Activated naive CD8-positive, alpha-beta T cell treated with anti-CD3 and anti-CD28 coated beads, Interleukin-2, amount 10 ng/mL, durations not matched to agents 7 days and 5 days (primary cell): ENCODE results near the gene GMPPA. TPM values are rescaled to one million over a fixed set of nuclear protein-coding genes. Genes with fewer than 3 reads are reported as not detected.
A peak's percentile ranks its signal among the peaks of the same experiment; 100 is the strongest.

Experiments
- ATAC-seq: fragments of 150-1000 bp; cut with Tn5 transposase; one replicate; pipeline ENCODE4 v1.10.0; 2021; ENCODE audit warnings: low read depth, moderate library complexity
- POLR2A ChIA-PET: fragments of 350-600 bp; sonication (Branson Sonifier 250); formaldehyde crosslinking; loops from one replicate; lab custom pipeline; 2021; ENCODE audit warnings: antibody characterized with exemption; lab: Charles Lee
- DNase-seq: peaks from one replicate; pipeline ENCODE4 v3.0.0; 2021
- H3K27ac Mint-ChIP-seq: one replicate; pipeline ENCODE4 v1.8.0; 2022; ENCODE audit warnings: mild to moderate bottlenecking, mixed read lengths
- H3K27me3 Mint-ChIP-seq: one replicate; pipeline ENCODE4 v1.8.0; 2022; ENCODE audit warnings: mild to moderate bottlenecking, moderate library complexity, mixed read lengths
- H3K36me3 Mint-ChIP-seq: one replicate; pipeline ENCODE4 v1.8.0; 2021; ENCODE audit warnings: mild to moderate bottlenecking, mixed read lengths
- H3K4me1 Mint-ChIP-seq: one replicate; pipeline ENCODE4 v1.8.0; 2021; ENCODE audit warnings: mixed read lengths
- H3K4me3 Mint-ChIP-seq: one replicate; pipeline ENCODE4 v1.8.0; 2022; ENCODE audit warnings: mild to moderate bottlenecking, moderate library complexity, mixed read lengths
- H3K9me3 Mint-ChIP-seq: one replicate; pipeline ENCODE4 v1.8.0; 2021; ENCODE audit warnings: mixed read lengths
- total RNA-seq, 2 experiments: library from RNA; stranded (reverse); gene quantifications; one replicate each; pipeline ENCODE4 v1.2.3, GENCODE V29; 2021

The GMPPA gene
- total RNA-seq, 2 experiments from 2014 or later = 31.3 to 32.6 TPM

DNA sequence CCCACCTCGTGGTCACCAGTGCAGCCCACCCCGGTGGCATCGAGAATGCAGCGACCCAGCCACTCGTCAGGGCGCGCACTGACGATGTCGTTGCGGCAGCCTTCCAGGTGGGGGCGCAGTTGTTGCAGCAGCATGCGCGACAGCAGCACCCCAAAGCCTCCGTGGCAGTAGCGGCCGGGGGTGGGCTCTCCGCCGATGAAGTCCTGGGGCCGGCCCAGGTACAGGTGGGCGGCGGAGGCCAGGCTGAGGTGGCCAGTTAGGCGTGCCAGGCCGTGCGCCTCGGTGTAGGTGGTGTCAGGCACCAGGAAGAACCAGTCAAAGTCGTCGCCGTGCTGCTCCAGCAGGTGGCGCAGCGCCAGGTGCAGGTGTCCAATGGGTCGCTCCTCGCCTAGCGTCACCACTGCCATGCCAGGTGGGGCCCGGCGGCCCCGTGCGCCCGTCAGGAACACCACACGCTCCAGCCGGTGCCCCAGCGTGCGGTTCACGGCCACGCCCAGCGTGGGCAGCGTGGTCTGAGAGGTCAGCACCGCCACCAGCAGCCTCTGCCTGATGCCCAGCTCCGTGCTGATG is 43.0 kb downstream of the GMPPA start:
- POLR2A ChIA-PET = interaction anchor here (0.8 to 1.0 kb wide), 2 partner anchors 14 to 56 kb away, joined by 3 read pairs; partner anchors contain the start of gene STK11IP
- Mint-ChIP-seq H3K27me3 (peaks cover 19% of the 10 kb centered on the region), H3K4me1 (peaks cover 15% of the 10 kb centered on the region), H3K27ac (no peak overlapping the region), H3K4me3 (peak overlapping the region; percentile 91), H3K36me3 (no peaks in the 10 kb centered on the region), H3K9me3 (no peaks in the 10 kb centered on the region)
- ATAC-seq (peak; percentile 51), DNase-seq (peak; percentile 95)

DNA sequence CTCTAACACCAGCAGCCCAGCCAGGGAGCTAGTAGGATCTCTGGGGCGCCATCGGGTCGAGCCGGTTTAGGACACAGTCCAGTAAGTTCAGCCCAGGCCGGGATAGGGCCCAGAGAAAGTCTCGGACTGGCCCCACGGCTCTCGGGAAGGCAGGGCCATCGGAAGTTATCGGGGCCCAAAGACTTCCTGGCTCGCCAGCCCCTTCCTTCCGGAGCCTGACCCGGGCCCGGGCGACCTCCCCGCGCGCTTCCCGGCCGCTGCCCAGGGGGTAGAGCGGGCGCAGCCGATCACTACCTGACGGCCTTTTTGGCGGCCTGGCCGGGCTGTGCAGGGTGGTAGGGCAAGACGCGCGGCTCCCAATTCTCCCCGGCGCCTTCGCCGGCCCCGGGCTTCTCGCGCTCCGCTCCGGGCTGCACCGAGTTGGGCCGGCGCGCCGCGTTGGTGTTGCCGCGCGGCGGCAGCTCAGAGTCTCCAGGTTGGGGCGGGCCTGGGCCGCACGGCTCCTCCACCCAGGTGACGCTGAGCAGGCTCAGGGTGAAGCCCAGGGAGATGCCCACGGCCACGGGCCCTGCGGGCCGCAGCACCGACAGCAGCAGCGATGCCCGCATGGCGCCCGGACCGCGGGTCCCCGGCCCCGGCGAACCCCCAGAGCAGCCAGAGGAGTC is 44.4 kb downstream of the GMPPA start:
- H3K4me3 Mint-ChIP-seq = peak overlapping the region; percentile 91
- POLR2A ChIA-PET = interaction anchor here (1.0 to 2.1 kb wide), 4 partner anchors 10 to 155 kb away, joined by 3 to 7 read pairs (median 5); partner anchors contain the start of genes DNPEP and STK11IP

DNA sequence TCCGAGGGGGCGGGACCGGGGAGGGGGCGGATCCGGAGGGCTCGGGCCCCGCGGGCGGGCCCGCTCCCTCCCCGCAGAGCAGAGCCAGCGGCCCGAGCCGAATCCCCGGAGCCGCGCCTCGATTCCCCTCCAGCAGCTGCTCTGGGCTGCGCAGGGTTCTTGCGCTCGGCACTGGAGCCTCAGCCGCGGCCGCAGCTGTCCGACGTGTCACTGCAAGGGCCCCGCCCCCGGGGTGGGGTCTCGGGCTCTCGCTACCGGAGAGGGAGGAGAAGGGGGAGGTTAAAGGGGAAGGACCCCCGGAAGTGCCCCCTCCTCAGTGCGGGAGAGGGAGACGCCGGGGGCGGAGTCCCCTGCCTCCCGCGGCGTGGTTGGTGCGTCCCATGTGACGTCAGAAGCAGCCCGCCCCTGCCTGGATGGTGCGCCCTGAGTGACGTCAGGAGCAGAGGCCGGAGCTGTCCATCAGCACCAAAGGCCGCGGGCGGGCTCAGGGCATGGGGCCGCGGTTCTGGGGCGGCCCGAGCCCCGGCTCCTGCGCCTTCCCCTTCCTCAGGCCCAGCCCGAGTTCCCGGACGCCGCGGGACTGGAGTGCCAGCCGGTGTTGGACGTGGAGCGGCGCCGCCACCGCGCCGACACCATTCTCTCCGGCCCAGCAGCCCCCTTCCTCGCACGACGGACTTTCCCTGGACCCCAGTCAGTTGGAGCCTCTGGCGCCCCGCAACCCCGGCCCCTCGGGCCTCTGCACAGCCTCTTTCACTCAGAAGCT is 45.1 kb downstream of the GMPPA start, which contains the start of the genes CHPF and TMEM198:
Gene CHPF (minus strand): TSS at position 214 of the 763 bp plus-strand sequence. CDS start 271 bp downstream, outside the sequence.
Gene TMEM198 (plus strand): TSS at position 433 of the 763 bp plus-strand sequence. CDS start 700 bp downstream, outside the sequence.
- H3K4me3 Mint-ChIP-seq = peak within 1 kb of the TSS; percentile 91
- H3K27ac Mint-ChIP-seq = peak within 1 kb of the TSS; percentile 81
- DNase-seq (peak; percentile 91), ATAC-seq (peak; percentile 73)
- POLR2A ChIA-PET = interaction anchor here (1.0 to 2.1 kb wide), 5 partner anchors 9 to 156 kb away, joined by 3 to 7 read pairs (median 5); partner anchors contain the start of genes DNPEP, GMPPA and STK11IP
- no peaks in the 10 kb centered on the region for H3K36me3 Mint-ChIP-seq
- peaks cover 15% of the 10 kb centered on the region for H3K4me1 Mint-ChIP-seq
- H3K9me3 Mint-ChIP-seq = no peaks in the 10 kb centered on the region
- peaks cover 19% of the 10 kb centered on the region for H3K27me3 Mint-ChIP-seq

More for the DNA sequence above, 44.4 kb downstream of the GMPPA start:
- Mint-ChIP-seq H3K36me3 (no peaks in the 10 kb centered on the region), H3K4me1 (peaks cover 15% of the 10 kb centered on the region), H3K27ac (peak overlapping the region; percentile 63), H3K9me3 (no peaks in the 10 kb centered on the region), H3K27me3 (peaks cover 19% of the 10 kb centered on the region)
- ATAC-seq = peak; percentile 54
- no peak for DNase-seq

DNA sequence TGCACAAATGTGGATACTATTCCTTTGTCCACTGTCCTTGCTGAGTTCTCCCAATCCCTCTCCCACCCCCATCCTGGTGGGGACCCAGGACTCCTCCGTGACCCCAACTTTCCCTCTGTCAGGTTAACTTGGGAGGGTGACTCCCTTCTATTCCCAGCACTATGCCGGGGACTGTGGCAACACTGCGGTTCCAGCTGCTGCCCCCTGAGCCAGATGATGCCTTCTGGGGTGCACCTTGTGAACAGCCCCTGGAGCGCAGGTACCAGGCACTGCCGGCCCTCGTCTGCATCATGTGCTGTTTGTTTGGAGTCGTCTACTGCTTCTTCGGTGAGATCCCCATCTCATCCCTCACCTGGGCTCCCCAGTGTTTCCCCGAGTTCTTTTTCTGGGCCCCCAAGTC is 45.9 kb downstream of the GMPPA start:
- H3K36me3 Mint-ChIP-seq = no peaks in the 10 kb centered on the region
- DNase-seq = no peak
- H3K9me3 Mint-ChIP-seq = no peaks in the 10 kb centered on the region
- ATAC-seq = no peak
- POLR2A ChIA-PET = interaction anchor here (1.2 to 2.1 kb wide), 3 partner anchors 8 to 53 kb away, joined by 3 to 7 read pairs (median 5); partner anchors contain the start of genes GMPPA and STK11IP
- H3K27ac Mint-ChIP-seq = no peak overlapping the region
- H3K4me1 Mint-ChIP-seq = peaks cover 15% of the 10 kb centered on the region
- peaks cover 19% of the 10 kb centered on the region for H3K27me3 Mint-ChIP-seq
- H3K4me3 Mint-ChIP-seq = peak overlapping the region; percentile 77

DNA sequence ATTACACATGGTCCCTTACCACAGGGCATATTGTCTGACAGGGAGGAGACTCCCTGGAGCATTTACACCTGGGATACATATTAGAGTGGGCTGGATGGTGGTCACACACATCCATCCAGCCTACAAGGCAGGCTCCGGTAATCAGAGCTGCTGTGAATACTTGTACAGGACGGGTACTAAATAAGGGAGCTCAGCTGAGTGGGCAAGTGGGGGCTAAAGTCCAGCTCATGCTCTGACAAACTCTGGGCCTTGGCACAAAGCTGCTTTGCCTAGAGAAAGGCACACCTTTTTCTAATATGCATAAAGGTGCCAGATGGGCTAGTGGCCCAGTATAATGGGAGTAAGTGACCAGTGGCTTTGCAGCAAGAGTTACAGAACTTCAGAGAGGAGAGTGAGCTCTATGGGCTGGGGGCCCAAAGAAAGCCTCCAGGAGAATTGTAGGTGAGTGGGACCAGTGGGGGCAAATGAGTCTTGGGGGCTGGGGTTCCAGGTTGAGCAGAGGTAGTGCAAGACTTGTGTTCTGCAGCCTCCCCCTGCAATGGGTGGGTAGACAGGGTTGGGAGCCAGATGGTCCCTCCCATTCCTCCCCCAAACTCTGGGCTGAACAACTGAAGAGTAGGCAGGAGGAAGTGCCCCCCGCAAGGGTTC is 46.7 kb downstream of the GMPPA start:
- H3K4me1 Mint-ChIP-seq = peaks cover 15% of the 10 kb centered on the region
- ATAC-seq (no peak), DNase-seq (no peak)
- POLR2A ChIA-PET = no interaction called here
- no peaks in the 10 kb centered on the region for H3K36me3 Mint-ChIP-seq
- H3K9me3 Mint-ChIP-seq = no peaks in the 10 kb centered on the region
- H3K27me3 Mint-ChIP-seq = peaks cover 22% of the 10 kb centered on the region
- no peak overlapping the region for H3K4me3 Mint-ChIP-seq
- no peak overlapping the region for H3K27ac Mint-ChIP-seq

DNA sequence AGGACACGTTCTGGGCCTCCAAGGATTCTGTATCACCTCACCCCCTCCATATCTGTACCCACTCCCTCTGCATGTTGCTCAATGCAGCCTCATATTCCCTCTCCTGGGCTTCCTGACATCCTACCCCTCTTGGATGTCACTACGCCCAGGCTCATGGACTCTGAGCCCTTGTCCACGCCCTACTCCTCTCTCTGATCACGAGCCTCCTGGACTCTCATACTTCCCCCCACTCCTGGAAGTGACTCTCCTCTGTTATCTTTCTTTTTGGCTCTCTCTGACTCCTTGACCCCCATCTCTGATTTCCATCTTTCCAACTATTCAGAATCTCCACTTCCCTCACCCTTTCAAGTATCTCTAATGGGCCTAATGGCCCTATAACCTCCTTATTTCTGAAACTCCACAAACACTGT is 47.3 kb downstream of the GMPPA start:
- H3K27me3 Mint-ChIP-seq = peaks cover 25% of the 10 kb centered on the region
- no peaks in the 10 kb centered on the region for H3K9me3 Mint-ChIP-seq
- ATAC-seq = no peak
- H3K4me3 Mint-ChIP-seq = no peak overlapping the region
- POLR2A ChIA-PET = no interaction called here
- H3K27ac Mint-ChIP-seq = no peak overlapping the region
- DNase-seq = no peak
- no peaks in the 10 kb centered on the region for H3K36me3 Mint-ChIP-seq
- peaks cover 15% of the 10 kb centered on the region for H3K4me1 Mint-ChIP-seq

DNA sequence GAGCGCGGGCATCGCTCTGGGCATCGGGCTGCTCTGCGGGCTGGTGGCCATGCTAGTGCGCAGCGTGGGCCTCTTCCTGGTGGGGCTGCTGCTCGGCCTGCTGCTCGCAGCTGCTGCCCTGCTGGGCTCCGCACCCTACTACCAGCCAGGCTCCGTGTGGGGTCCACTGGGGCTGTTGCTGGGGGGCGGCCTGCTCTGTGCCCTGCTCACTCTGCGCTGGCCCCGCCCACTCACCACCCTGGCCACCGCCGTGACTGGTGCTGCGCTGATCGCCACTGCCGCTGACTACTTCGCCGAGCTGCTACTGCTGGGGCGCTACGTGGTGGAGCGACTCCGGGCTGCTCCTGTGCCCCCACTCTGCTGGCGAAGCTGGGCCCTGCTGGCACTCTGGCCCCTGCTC is 48.9 kb downstream of the GMPPA start:
- DNase-seq = no peak
- Mint-ChIP-seq H3K27ac (no peak overlapping the region), H3K4me1 (peaks cover 12% of the 10 kb centered on the region), H3K27me3 (peaks cover 36% of the 10 kb centered on the region), H3K4me3 (no peak overlapping the region), H3K9me3 (no peaks in the 10 kb centered on the region), H3K36me3 (no peaks in the 10 kb centered on the region)
- POLR2A ChIA-PET = no interaction called here
- no peak for ATAC-seq

DNA sequence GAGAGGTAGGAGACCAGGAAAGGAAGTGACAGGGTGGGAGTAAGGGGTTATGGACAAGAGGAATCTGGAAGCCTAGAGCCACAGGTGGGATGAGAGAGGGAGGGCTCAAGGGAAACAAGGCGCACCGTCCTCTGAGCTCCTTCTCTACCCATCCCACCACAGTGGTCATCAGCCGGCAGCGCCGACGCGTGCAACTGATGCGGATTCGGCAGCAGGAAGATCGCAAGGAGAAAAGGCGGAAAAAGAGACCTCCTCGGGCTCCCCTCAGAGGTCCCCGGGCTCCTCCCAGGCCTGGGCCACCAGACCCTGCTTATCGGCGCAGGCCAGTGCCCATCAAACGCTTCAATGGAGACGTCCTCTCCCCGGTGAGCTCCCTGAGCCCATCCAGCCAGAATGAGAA is 50.3 kb downstream of the GMPPA start:
- H3K36me3 Mint-ChIP-seq = no peaks in the 10 kb centered on the region
- H3K4me3 Mint-ChIP-seq = no peak overlapping the region
- POLR2A ChIA-PET = no interaction called here

DNA sequence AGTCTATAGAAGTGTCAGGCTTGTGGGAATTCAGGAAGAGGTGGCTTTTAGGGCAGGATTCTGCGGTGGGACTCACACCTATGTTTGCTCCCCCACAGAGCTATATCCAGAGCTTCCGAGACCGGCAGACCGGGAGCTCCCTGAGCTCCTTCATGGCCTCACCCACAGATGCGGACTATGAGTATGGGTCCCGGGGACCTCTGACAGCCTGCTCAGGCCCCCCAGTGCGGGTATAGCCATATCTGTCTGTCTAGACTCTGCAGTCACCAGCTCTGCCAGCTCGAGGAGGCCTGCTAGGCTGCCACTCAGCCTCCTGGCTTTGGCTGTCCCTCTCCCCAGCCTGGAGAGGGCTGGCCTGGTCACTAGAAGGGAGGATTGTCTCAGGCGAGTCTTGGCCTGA is 50.9 kb downstream of the GMPPA start:
- Mint-ChIP-seq H3K36me3 (no peaks in the 10 kb centered on the region), H3K9me3 (no peaks in the 10 kb centered on the region), H3K4me3 (no peak overlapping the region), H3K27ac (no peak overlapping the region), H3K27me3 (peaks cover 43% of the 10 kb centered on the region), H3K4me1 (peaks cover 6% of the 10 kb centered on the region)
- POLR2A ChIA-PET = no interaction called here
- ATAC-seq (no peak), DNase-seq (no peak)

More for the DNA sequence above, 50.3 kb downstream of the GMPPA start:
- Mint-ChIP-seq H3K4me1 (peaks cover 10% of the 10 kb centered on the region), H3K27me3 (peaks cover 44% of the 10 kb centered on the region), H3K9me3 (no peaks in the 10 kb centered on the region), H3K27ac (no peak overlapping the region)
- ATAC-seq = no peak
- no peak for DNase-seq

DNA sequence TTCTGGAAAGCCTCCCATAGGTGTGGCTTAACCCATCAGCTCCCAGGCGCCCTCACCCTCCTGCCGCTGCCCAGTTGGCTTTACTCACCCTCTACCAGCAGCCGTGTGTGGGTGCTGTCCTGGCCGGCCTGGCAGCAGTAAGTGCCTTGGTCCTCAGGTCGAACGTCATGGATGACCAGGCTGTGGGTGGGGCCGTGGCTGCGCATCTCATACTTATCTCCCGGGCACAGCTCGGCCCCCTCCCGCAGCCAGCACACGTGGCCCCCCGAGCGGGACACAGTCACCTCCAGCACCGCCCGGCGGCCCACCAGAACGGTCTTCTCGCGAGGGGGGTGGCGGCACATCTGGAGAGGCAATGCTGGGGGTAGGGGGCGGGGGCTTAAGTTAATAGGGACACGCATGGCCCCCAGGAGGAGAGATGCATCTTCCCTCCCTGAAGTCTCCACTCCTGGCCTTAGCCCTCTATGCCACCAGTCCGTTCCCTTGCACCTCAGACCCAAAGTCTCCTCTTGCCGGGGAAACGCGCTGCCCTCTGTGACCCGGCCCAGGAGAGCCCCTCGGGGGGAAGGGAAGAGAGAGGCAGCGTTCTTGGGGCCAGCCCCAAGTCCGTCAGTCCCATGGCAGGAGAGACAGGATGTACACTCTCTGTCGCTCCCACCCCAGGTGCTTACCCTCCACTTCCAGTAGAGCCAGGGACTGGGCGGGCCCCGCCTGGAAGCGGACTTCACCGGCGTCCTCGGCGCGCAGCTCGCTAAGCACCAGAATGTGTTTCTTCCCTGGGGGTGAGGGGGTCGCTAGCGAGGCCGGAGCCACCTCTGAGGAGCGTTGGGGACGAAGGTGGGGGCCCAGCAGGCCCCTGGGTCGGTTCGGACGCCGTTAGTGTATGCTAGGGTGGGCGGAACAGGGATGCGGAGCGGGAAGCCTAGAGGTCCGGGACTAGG is 53.0 kb downstream of the GMPPA start:
- DNase-seq = no peak
- POLR2A ChIA-PET = interaction anchor here (1.2 to 1.5 kb wide), 2 partner anchors 8 to 46 kb away, joined by 5 to 7 read pairs; partner anchors contain the start of genes CHPF, STK11IP and TMEM198
- peak; percentile 48 for ATAC-seq

DNA sequence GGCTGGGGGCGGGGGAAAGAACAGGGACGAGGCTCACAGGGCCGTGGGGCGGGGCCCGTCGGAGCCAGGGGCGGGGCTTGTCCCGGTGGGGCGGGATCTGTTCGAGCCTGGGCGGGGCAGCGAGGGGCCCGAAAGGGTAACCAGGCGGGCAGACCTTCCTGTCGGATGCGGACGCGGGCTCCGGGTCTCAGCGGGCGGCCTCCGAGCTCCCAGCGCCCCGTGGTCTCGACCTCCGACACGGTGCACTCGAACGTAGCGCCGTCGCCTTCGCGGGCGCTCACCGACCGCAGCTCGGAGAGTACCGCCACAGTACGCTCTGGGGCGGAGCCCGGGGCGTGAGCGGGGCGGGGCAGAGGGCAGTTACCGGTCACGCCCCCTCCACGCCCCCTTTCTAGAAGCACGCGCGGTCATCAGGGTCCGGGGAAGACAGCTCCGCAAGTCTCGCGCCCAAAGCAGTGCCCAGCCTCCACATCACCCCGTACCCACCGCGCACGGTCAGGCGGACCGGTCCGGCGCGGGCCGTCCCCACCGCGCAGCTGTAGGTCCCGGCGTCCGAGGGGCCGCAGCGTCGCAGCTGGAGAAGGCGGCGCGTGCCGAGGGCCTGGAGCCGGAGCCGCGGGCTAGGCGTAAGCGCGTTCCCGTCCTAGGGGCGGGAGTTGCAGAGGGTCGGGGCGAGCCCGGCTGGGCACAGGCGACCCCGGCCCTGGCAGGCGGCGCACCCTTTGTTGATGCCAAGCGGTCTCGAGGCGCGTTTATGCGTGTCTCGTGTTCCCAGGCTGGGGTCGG is 53.9 kb downstream of the GMPPA start:
- Mint-ChIP-seq H3K36me3 (no peaks in the 10 kb centered on the region), H3K27me3 (peaks cover 34% of the 10 kb centered on the region), H3K9me3 (no peaks in the 10 kb centered on the region), H3K4me3 (peak overlapping the region; percentile 76), H3K4me1 (peaks cover 3% of the 10 kb centered on the region), H3K27ac (no peak overlapping the region)
- DNase-seq = peak; percentile 90
- peak; percentile 81 for ATAC-seq
- POLR2A ChIA-PET = interaction anchor here (1.2 to 1.5 kb wide), 2 partner anchors 9 to 45 kb away, joined by 5 to 7 read pairs; partner anchors contain the start of genes CHPF, STK11IP and TMEM198

More for the DNA sequence above, 53.0 kb downstream of the GMPPA start:
- Mint-ChIP-seq H3K36me3 (no peaks in the 10 kb centered on the region), H3K9me3 (no peaks in the 10 kb centered on the region), H3K27ac (peak overlapping the region; percentile 22), H3K27me3 (peaks cover 34% of the 10 kb centered on the region), H3K4me1 (peaks cover 3% of the 10 kb centered on the region), H3K4me3 (peak overlapping the region; percentile 76)
